Epidermal melanocyte (primary cell): ENCODE data around the gene GNB1.
"Not testable (repeated sequence)": the region's sequence is repeated elsewhere in the genome, so short reads cannot be mapped to it uniquely, and the experiment has no call there.

Experiments used
- DNase-seq: peaks from one replicate; pipeline ENCODE4 v3.0.0; 2011; ENCODE audit warnings: low spot score; ENCODE audit not compliant: insufficient read length

GNB1 gene

GRCh38 chr1:1746566-1746909 lies 144.3 kb downstream of the GNB1 start:
- DNase-seq: not testable (repeated sequence)

GRCh38 chr1:1745651-1746565 lies 145.0 kb downstream of the GNB1 start:
- not testable (repeated sequence) for DNase-seq

- DNase-seq: not testable (repeated sequence)
Measured at GRCh38 chr1:1742529-1742928, 148.4 kb downstream of the GNB1 start.

- peak; percentile 84 for DNase-seq
Measured at GRCh38 chr1:1741013-1741412, 149.9 kb downstream of the GNB1 start.

- not testable (repeated sequence) for DNase-seq
Measured at GRCh38 chr1:1738799-1739337, 152.0 kb downstream of the GNB1 start.

- not testable (repeated sequence) for DNase-seq
Measured at GRCh38 chr1:1737675-1738590, 153.0 kb downstream of the GNB1 start.
